NCI-H446 (cell line): ENCODE data around the gene DDX11.
"Not testable (repeated sequence)": the region's sequence is repeated elsewhere in the genome, so short reads cannot be mapped to it uniquely, and the experiment has no call there.

Experiments
- DNase-seq, 2 experiments: peaks; one replicate each; lab custom pipeline; 2025; lab: John Stamatoyannopoulos, UW

DDX11 gene

DNA sequence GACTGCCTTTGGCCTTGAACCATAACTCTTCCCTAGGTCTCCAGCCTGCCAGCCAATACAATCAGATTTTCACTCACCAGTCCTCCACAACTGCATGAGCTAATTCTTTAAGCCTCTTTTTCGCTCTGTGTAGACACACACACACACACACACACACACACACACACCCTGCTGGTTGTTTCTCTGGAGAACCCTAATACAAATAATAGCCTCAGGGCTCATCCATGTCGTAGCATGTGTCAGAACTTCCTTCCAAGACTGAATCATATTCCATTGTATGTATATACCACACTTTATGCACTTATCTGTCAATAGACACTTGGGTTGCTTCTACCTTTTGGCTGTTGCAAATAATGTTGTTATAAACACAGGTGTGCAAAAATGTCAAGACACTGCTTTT lies 6.0 kb upstream of the DDX11 start:
- not testable (repeated sequence) for DNase-seq

DNA sequence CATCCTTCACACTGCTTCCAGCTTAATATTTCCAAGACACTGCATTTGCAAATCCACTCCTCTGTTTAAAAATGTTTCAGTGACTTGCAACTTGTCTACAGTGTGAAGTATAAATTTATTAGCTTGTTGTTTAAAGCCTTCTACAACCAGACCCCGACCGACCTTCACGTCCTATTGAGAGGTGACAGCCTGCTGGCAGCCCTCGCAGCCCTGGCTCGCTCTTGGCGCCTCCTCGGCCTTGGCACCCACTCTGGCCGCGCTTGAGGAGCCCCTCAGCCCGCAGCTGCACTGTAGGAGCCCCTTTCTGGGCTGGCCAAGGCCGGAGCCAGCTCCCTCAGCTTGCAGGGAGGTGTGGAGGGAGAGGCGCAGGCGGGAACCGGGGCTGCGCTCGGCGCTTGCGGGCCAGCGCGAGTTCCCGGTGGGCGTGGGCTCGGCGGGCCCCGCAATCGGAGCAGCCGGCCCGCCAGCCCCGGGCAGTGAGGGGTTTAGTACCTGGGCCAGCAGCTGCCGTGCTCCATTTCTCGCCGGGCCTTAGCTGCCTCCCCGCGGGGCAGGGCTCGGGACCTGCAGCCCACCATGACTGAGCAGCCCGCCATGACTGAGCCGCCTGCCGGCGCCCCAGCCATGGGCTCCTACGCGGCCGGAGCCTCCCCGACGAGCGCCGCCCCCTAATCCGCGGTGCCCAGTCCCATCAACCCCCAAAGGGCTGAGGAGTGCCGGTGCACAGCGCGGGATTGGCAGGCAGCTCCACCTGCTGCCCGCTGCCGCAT lies 2.5 kb upstream of the DDX11 start:
- DNase-seq: not testable (repeated sequence)

- DNase-seq: not testable (repeated sequence)
Measured at GRCh38 chr12:31072962-31073361, 698 bp upstream of the DDX11 start.

DNA sequence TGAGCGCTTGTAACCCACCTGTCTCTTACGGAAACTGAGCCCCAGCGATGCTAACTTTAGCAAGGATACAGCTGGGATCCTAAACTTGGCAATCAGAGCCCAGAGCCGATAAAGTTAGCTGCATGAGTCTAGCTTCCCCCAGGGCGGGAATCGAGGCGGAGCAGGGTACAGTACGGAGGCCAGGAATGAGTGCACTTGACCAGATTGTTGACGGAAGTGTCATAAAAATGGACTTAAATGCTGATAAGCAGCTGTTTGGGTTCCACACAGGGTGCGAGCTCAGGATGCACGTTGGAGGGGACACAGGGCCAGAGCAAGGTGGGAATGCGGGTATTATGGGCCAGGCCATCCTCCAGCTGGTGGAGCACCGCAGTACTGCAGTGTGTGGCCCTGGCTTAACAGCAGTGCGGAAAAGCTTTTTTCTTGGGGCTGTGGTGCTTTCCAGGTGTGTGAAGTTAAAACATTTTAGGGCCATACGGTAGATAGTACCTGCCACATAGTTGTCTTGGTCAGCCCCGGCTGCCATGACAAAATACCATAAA lies 744 bp downstream of the DDX11 start:
- peak in 1 of 2 experiments; percentile 63 for DNase-seq

- DNase-seq: not testable (repeated sequence)
Measured at GRCh38 chr12:31076150-31076549, 2.5 kb downstream of the DDX11 start.

GRCh38 chr12:31077095-31077494 lies 3.4 kb downstream of the DDX11 start:
- DNase-seq: not testable (repeated sequence)

DNA sequence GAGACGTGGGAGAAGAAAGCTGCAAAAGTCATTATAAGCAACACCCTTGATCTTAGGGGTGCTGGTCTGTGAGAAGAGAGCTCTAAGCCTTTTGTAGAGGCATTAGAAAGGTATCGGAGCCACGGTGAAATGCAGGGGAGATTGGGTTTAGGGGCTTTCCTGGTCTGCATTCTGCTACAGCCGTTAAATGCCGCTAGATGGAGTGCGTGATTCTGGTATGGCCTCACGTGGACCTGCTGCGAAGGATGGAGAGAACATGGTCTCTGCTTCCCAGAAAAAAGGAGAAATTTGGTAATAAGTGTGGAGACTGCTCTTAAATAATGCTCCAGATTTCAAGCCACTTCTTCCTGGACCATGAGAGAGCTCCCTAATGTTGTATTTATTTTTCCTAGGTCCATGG lies 4.3 kb downstream of the DDX11 start:
- DNase-seq: not testable (repeated sequence)

- not testable (repeated sequence) for DNase-seq
Measured at GRCh38 chr12:31079421-31079820, 5.8 kb downstream of the DDX11 start.

- DNase-seq: not testable (repeated sequence)
Measured at GRCh38 chr12:31080221-31080620, 6.6 kb downstream of the DDX11 start.

GRCh38 chr12:31081274-31081673 lies 7.6 kb downstream of the DDX11 start:
- not testable (repeated sequence) for DNase-seq

DNA sequence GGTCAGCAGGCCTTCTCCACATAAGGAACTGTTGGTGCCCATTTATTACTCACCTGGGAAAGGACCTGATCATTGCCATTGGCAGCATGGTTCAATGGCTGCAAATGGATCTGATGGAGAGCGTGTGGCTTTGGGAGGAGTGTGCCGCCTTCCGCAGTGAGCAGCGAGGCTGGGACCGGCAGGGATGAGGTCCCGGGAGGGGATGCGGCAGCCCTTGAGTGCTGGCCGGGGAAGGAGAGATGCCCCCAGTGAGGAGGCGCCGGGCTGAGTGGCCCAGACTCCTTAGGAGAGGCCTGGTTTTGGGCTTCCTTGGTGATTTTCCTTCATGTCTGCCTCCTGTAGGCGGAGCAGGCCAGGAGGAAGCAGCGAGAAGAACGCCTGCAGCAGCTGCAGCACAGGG lies 10.6 kb downstream of the DDX11 start:
- DNase-seq: not testable (repeated sequence)

- not testable (repeated sequence) for DNase-seq
Measured at GRCh38 chr12:31086032-31086431, 12.4 kb downstream of the DDX11 start.

- DNase-seq: not testable (repeated sequence)
Measured at GRCh38 chr12:31087486-31087885, 13.8 kb downstream of the DDX11 start.

DNA sequence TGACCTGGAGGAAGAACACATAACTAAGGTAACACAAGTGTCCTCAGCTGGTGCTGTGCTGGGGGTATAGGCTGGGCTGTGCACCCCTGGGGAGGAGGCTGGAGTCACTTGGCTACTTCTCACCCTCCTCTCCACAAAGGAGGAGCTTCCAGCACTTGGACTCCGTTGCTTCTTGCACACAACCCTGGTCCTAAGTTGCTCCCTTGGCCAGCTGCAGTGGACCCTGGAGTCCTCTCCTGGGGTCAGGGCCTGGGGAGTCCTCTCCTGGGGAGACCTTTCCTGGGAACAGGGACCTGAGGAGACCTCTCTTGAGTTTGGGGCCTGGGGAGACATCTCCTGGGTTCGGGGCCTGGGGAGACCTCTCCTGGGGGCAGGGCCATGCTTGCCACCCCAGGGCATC lies 14.3 kb downstream of the DDX11 start:
- DNase-seq: not testable (repeated sequence)

GRCh38 chr12:31089072-31089471 lies 15.4 kb downstream of the DDX11 start:
- no peak for DNase-seq

DNA sequence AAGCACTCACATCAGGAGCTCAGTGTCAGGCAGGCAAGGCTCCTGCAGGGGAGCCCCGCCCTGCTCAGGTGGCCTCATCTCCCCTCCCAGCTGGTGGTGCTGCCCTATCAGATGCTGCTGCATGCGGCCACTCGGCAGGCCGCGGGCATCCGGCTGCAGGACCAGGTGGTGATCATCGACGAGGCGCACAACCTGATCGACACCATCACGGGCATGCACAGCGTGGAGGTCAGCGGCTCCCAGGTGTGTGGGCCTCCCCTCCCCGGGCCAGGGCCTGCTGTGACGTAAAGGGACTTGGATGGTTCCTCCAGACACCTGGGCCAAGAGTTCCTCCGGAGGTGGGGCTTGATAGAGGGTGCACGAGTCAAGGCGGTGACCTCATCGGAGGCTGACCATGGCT lies 18.0 kb downstream of the DDX11 start:
- not testable (repeated sequence) for DNase-seq

DNA sequence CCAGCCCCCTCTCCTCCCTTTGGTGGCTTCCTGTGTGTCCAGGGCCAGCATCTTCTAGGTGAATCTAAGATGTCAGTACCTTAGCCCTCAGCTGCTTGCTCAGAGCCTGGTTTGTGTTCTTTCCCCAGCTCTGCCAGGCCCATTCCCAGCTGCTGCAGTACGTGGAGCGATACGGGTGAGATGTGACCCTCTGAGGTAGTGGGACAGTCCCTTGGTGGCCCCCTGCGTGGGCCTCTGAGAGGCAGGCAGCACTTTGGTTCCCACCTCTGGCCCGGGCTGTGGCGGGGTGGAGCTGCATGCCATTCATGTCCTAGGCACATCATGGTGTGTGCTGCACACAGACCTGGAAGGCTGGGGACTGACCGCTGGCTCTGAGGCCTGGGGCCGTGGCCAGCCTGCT lies 19.1 kb downstream of the DDX11 start:
- DNase-seq: not testable (repeated sequence)

DNA sequence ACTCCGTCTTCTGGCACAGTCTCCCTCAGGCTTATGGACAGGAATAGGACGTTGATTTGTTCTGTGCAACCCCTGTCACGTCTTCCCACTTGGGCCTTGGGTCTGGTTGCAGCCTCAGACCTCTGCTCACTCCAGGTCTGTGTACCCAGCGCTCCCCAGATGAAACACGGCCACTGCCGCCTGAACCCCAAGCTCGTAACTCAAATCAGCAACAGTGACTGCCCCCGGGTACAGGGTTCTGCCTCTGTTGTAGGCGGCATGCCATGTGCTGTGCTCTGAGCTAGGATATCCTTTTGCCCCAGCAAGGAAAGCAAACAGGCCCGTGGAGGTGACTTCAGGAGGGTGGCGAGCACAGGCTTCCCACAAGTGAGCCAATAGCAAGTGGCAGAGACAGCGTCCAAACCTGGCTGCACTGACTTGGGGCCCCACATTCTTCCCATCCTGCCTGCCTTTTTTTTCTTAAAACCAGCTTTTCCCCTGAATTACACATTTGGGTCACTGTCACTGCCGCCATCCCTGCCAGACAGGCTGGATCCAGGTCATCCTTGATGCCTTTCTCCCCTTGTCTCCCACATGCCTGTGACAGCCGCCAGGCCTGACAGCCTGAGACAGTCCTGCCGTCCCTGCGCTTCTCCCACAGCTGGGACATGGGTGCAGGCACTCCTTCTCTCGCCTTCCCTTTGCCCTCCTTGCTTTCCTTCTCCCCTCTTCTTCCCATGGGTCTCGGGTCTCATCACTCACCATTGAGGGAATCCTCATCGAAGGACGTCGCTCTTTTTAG lies 21.6 kb downstream of the DDX11 start:
- DNase-seq: not testable (repeated sequence)

DNA sequence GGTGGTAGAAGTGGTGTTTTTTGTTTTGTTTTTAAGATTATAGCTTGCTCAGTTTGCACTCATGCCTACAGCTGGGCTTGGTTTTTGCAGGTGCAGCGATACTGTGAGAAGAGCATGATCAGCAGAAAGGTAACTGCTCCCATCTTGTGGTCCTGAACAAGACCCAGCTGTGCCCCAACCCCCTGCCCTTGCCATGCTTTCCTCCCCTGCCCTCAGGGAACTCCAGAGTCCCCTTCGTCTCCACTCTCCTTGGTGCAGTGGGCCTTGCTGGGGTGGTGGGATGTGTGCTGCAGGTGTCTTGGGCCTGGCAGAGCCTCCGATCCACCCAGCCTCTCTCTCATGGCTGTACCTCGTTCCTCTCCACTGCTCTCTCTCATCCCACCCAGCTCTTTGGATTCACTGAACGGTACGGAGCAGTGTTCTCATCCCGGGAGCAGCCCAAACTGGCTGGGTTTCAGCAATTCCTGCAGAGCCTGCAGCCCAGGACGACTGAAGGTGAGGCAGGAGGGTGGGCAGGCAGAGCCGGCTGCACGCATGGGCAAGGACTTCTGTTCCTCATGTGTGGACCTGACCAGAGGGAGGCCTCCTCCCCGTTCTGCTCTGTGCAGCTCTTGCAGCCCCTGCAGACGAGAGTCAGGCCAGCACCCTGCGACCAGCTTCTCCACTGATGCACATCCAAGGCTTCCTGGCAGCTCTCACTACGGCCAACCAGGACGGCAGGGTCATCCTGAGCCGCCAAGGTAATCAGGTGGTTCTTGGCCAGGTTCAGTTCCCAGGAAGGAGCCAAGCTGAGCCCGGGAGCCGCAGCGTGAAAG lies 22.8 kb downstream of the DDX11 start:
- DNase-seq: not testable (repeated sequence)

GRCh38 chr12:31097819-31098218 lies 24.2 kb downstream of the DDX11 start:
- not testable (repeated sequence) for DNase-seq

- DNase-seq: not testable (repeated sequence)
Measured at GRCh38 chr12:31098363-31098762, 24.7 kb downstream of the DDX11 start.

DNA sequence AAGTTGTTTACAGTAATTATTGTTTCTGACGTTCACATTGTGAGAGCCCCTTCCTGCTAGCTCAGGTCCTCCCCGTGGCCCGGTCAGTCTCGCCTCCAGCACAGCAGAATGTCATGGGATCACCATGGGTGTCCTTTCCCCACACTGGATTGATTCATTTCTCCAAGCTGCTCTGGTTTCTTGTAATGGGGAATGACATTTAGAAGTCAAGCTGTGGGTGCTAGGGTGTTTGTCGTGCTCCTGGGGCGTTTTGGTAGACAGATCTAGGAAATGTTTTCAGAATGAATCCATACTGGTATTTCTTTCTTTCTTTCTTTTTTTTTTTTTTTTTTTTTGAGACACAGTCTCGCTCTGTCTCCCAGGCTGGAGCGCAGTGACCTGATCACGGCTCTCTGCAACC lies 25.1 kb downstream of the DDX11 start:
- not testable (repeated sequence) for DNase-seq
